Liver (tissue), 9 donors: ENCODE measurements around the gene USH2A. TPM values are rescaled to one million over a fixed set of nuclear protein-coding genes. Genes with fewer than 3 reads are reported as not detected.

Experiments
- DNase-seq: peaks from one replicate; pipeline ENCODE4 v3.0.0-alpha.2; 2017; ENCODE audit warnings: low spot score
- H3K27ac ChIP-seq, 2 donors: one replicate each; pipeline ENCODE4 v1.7.0; 2013; ENCODE audit warnings: inconsistent platforms in 2 of 2, low read length in 2 of 2, control low read depth in 1 of 2, low read depth in 1 of 2, mild to moderate bottlenecking in 1 of 2
- H3K27me3 ChIP-seq, 4 donors: one replicate each; pipeline versions ENCODE4 v1.6.1 to v1.7.0; 2013; ENCODE audit warnings: low read length in 3 of 4, inconsistent platforms in 1 of 4, mild to moderate bottlenecking in 1 of 4, moderate library complexity in 1 of 4; ENCODE audit not compliant: control insufficient read depth in 4 of 4, insufficient read depth in 4 of 4
- H3K36me3 ChIP-seq, 4 donors: one replicate each; pipeline versions ENCODE4 v1.6.1 to v1.7.0; 2013; ENCODE audit warnings: low read length in 3 of 4, mild to moderate bottlenecking in 3 of 4, low read depth in 1 of 4, moderate library complexity in 1 of 4; ENCODE audit not compliant: control insufficient read depth in 4 of 4, insufficient read depth in 3 of 4
- H3K4me1 ChIP-seq, 4 donors: one replicate each; pipeline versions ENCODE4 v1.6.1 to v1.7.0; 2013; ENCODE audit warnings: low read length in 3 of 4, mild to moderate bottlenecking in 3 of 4, moderate library complexity in 1 of 4; ENCODE audit not compliant: control insufficient read depth in 4 of 4, insufficient read depth in 4 of 4
- H3K4me3 ChIP-seq, 3 donors: one replicate each; pipeline versions ENCODE4 v1.6.1 to v1.7.0; 2013; ENCODE audit warnings: low read length in 3 of 3, control low read depth in 1 of 3, low read depth in 1 of 3, mild to moderate bottlenecking in 1 of 3
- H3K9ac ChIP-seq, 2 donors: one replicate each; pipeline ENCODE4 v1.7.0; 2013; ENCODE audit warnings: low read length in 2 of 2, mild to moderate bottlenecking in 2 of 2, moderate library complexity in 2 of 2, control low read depth in 1 of 2, low read depth in 1 of 2
- H3K9me3 ChIP-seq, 4 donors: one replicate each; pipeline versions ENCODE4 v1.6.1 to v1.7.0; 2013; ENCODE audit warnings: low read length in 3 of 4; ENCODE audit not compliant: control insufficient read depth in 4 of 4
- ATF3 ChIP-seq: IDR thresholded peaks from 2 replicates; pipeline ENCODE4 v1.6.1; 2016; ENCODE audit warnings: antibody characterized with exemption
- CTCF ChIP-seq: fragments of 150-350 bp; IDR thresholded peaks from 2 replicates; pipeline ENCODE4 v1.5.1; 2017; ENCODE audit warnings: improper control_type of control experiment, low read depth, low read length; ENCODE audit not compliant: missing input control
- EGR1 ChIP-seq, 2 donors: IDR thresholded peaks; 2 replicates each; pipeline ENCODE4 v1.6.1; 2016 to 2018; ENCODE audit warnings: antibody characterized with exemption in 2 of 2, low read depth in 2 of 2
- FOXA1 ChIP-seq: IDR thresholded peaks from 2 replicates; pipeline ENCODE4 v1.6.1; 2016; ENCODE audit warnings: antibody characterized with exemption
- FOXA2 ChIP-seq: IDR thresholded peaks from 2 replicates; pipeline ENCODE4 v1.6.1; 2016; ENCODE audit warnings: antibody characterized with exemption
- GABPA ChIP-seq, 2 donors: IDR thresholded peaks in 1 of 2; conservative IDR thresholded peaks in 1 of 2; 2 replicates each; pipeline ENCODE4 v1.6.1; 2016; ENCODE audit warnings: antibody characterized with exemption in 2 of 2, mild to moderate bottlenecking in 1 of 2, moderate library complexity in 1 of 2
- JUND ChIP-seq, 2 donors: IDR thresholded peaks; 2 replicates each; pipeline ENCODE4 v1.6.1; 2016; ENCODE audit warnings: antibody characterized with exemption in 2 of 2
- MAX ChIP-seq: IDR thresholded peaks from 2 replicates; pipeline ENCODE4 v1.6.1; 2016; ENCODE audit warnings: antibody characterized with exemption
- RAD21 ChIP-seq, 2 donors: IDR thresholded peaks; 2 replicates each; pipeline ENCODE4 v1.6.1; 2016; ENCODE audit warnings: antibody characterized with exemption in 2 of 2, mild to moderate bottlenecking in 2 of 2
- REST ChIP-seq: IDR thresholded peaks from 2 replicates; pipeline ENCODE4 v1.6.1; 2016; ENCODE audit warnings: antibody characterized with exemption, mild to moderate bottlenecking
- RXRA ChIP-seq, 2 donors: IDR thresholded peaks; 2 replicates each; pipeline ENCODE4 v1.6.1; 2017 to 2018; ENCODE audit warnings: antibody characterized with exemption in 2 of 2, mild to moderate bottlenecking in 1 of 2
- SP1 ChIP-seq: IDR thresholded peaks from 2 replicates; pipeline ENCODE4 v1.6.1; 2018; ENCODE audit warnings: antibody characterized with exemption, mild to moderate bottlenecking
- YY1 ChIP-seq: IDR thresholded peaks from 2 replicates; pipeline ENCODE4 v1.6.1; 2016; ENCODE audit warnings: antibody characterized with exemption, mild to moderate bottlenecking
- WGBS: extraction: QIAGEN DNeasy Blood & Tissue Kit; methylation state at CpG from one replicate; pipeline ENCODE4 v1.1.7; 2013; 5-methylcytosine and 5-hydroxymethylcytosine counted together
- polyA plus RNA-seq, 2 donors: library from polyadenylated mRNA; stranded (reverse) in 1 of 2; unstranded in 1 of 2; fragments of 200-250 nt in 1 of 2; fragments of >200 nt in 1 of 2; fragmentation: Nextera tagmentation in 1 of 2; extraction: Ambion mirVana in 1 of 2; gene quantifications; one replicate each; pipeline versions ENCODE4 v1.2.1 to v1.2.3, GENCODE V29; 2013 to 2015
- total RNA-seq, 2 donors: library from RNA; depleted of rRNA; stranded (reverse); fragments of >200 nt; gene quantifications; one replicate each; pipeline ENCODE4 v1.2.3, GENCODE V29; 2014
- donor health status: healthy.
- donor health status: healthy.
- donor health status: healthy.
- donor health status: healthy.
- donor health status: healthy.

The USH2A gene
- total and polyA plus RNA-seq, 4 donors, result 0.14 to 1.0 (median 0.31) TPM

- no peak overlapping the region for H3K27ac ChIP-seq
- no peak overlapping the region for H3K9ac ChIP-seq
- peaks cover 0 to 8% (median 4%) of the 10 kb centered on the region in 4 donors for H3K36me3 ChIP-seq
- DNase-seq, result no peak
- H3K27me3 ChIP-seq, result no peaks in the 10 kb centered on the region
- H3K4me3 ChIP-seq, result no peak overlapping the region
- H3K9me3 ChIP-seq, result no peaks in the 10 kb centered on the region
- TF ChIP-seq EGR1 (IDR thresholded peaks at IDR 0.05; ENCODE audit: low read depth in 2 of 2) (no peak), GABPA (IDR thresholded peaks at IDR 0.05 in 1 of 2, conservative IDR thresholded peaks at IDR 0.05 in 1 of 2) (no peak)
- H3K4me1 ChIP-seq, result peaks cover 0 to 6% (median 4%) of the 10 kb centered on the region in 4 donors
- WGBS, result 83% methylated on average over 4 of the region's 4 CpGs
Observed at GRCh38 chr1:215589650-215590435, 833.4 kb downstream of the USH2A start.

GRCh38 chr1:215584389-215584788 is 838.9 kb downstream of the USH2A start:
- Histone ChIP-seq H3K9ac (no peak overlapping the region), H3K36me3 (peaks cover 0 to 25% (median 10%) of the 10 kb centered on the region in 4 donors), H3K9me3 (no peaks in the 10 kb centered on the region), H3K4me1 (peaks cover 0 to 3% (median under 1%) of the 10 kb centered on the region in 4 donors), H3K27ac (no peak overlapping the region), H3K4me3 (no peak overlapping the region), H3K27me3 (no peaks in the 10 kb centered on the region)
- DNase-seq, result no peak
- TF ChIP-seq RXRA (IDR thresholded peaks at IDR 0.05) (no peak), JUND (IDR thresholded peaks at IDR 0.05) (no peak), YY1 (no peak), FOXA1 (no peak), ATF3 (no peak), REST (no peak), GABPA (IDR thresholded peaks at IDR 0.05 in 1 of 2, conservative IDR thresholded peaks at IDR 0.05 in 1 of 2) (no peak), SP1 (no peak), MAX (no peak), RAD21 (IDR thresholded peaks at IDR 0.05) (no peak), FOXA2 (no peak), CTCF (no peak)
- WGBS, result 93% methylated on average over 1 of the region's 1 CpG
